Measurements from ENCODE around the gene INA.

DNA sequence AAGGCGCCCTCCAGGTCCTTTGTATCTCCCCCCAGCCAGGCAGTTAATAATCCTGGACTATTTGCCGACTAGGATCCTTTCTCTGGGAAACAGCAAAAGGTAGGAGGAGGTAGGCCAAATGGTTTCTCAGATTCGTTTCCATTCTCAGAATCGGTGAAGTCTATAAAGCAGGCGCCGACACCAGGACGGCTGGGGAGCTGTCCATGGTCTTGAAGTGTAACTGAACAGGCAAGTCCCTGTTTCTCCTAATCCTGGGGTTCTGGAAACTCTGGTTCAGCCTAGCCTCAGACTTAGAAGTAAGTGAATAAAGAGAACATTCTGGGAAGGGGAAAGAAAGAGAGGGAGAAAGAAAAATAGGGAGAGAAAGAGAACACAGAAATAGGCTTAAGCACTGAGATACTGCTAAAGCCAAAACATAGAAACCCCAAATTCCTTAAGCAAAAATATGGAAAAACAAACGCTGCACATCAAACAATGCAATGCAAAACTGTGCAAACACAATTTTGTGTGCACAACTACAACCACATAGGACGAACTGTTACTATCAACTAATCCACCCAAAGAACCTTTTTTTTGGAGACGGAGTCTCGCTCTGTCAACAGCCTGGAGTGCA is 11.1 kb upstream of the INA start:
- TF ChIP-seq, protein P1, sequence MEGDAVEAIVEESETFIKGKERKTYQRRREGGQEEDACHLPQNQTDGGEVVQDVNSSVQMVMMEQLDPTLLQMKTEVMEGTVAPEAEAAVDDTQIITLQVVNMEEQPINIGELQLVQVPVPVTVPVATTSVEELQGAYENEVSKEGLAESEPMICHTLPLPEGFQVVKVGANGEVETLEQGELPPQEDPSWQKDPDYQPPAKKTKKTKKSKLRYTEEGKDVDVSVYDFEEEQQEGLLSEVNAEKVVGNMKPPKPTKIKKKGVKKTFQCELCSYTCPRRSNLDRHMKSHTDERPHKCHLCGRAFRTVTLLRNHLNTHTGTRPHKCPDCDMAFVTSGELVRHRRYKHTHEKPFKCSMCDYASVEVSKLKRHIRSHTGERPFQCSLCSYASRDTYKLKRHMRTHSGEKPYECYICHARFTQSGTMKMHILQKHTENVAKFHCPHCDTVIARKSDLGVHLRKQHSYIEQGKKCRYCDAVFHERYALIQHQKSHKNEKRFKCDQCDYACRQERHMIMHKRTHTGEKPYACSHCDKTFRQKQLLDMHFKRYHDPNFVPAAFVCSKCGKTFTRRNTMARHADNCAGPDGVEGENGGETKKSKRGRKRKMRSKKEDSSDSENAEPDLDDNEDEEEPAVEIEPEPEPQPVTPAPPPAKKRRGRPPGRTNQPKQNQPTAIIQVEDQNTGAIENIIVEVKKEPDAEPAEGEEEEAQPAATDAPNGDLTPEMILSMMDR (IDR thresholded peaks at IDR 0.05; ENCODE audit: low read depth, low read length) = no peak
- no peak for TF ChIP-seq EZH2phosphoT487 (IDR thresholded peaks at IDR 0.05; ENCODE audit: low read depth)
